Measurements from ENCODE around the gene ZCRB1.

- TF ChIP-seq POLR2AphosphoS5 (IDR thresholded peaks at IDR 0.05; ENCODE audit: low read depth, low read length) (no peak), REST (IDR thresholded peaks at IDR 0.05; ENCODE audit: insufficient read depth in 1 of 2, low read depth in 2 of 2, low read length in 2 of 2) (no peak)
Observed at GRCh38 chr12:42281844-42282243, 44.0 kb downstream of the ZCRB1 start.

Data from PFSK-1 (cell line).